Osteoblast (primary cell): ENCODE data around the gene KLHL29. TPM values are rescaled to one million over a fixed set of nuclear protein-coding genes. Genes with fewer than 3 reads are reported as not detected.
A peak's percentile ranks its signal among the peaks of the same experiment; 100 is the strongest.

Source experiments
- DNase-seq: peaks from one replicate; pipeline ENCODE4 v3.0.0; 2011; ENCODE audit warnings: low spot score, mixed read lengths; ENCODE audit not compliant: insufficient read length; ENCODE audit errors: missing footprints
- H2AFZ ChIP-seq: 2 replicates; pipeline ENCODE4 v1.6.0; 2011; ENCODE audit warnings: mild to moderate bottlenecking, low read length
- H3K27ac ChIP-seq: 2 replicates; pipeline ENCODE4 v1.5.1; 2011; ENCODE audit warnings: mild to moderate bottlenecking, low read depth, low read length, moderate library complexity
- H3K27me3 ChIP-seq: 2 replicates; pipeline ENCODE4 v1.6.0; 2012; ENCODE audit warnings: mild to moderate bottlenecking, control low read depth, inconsistent platforms, low read length, moderate library complexity; ENCODE audit not compliant: insufficient read depth
- H3K36me3 ChIP-seq: 2 replicates; pipeline ENCODE4 v1.5.1; 2011; ENCODE audit warnings: mild to moderate bottlenecking, low read length, control low read depth, moderate library complexity; ENCODE audit not compliant: insufficient read depth
- H3K4me1 ChIP-seq: 2 replicates; pipeline ENCODE4 v1.5.1; 2011; ENCODE audit warnings: mild to moderate bottlenecking, low read length, control low read depth, moderate library complexity; ENCODE audit not compliant: insufficient read depth
- H3K4me2 ChIP-seq: 2 replicates; pipeline ENCODE4 v1.6.0; 2011; ENCODE audit warnings: mild to moderate bottlenecking, low read length; ENCODE audit not compliant: insufficient read depth
- H3K4me3 ChIP-seq: fragments of 200-600 bp; sonication (generic); 3 replicates; pipeline ENCODE4 v1.5.1; 2012; ENCODE audit warnings: mild to moderate bottlenecking, low read length, inconsistent platforms; ENCODE audit not compliant: insufficient read depth
- H3K79me2 ChIP-seq: 2 replicates; pipeline ENCODE4 v1.6.0; 2012; ENCODE audit warnings: mild to moderate bottlenecking, low read length, control low read depth, inconsistent platforms; ENCODE audit not compliant: insufficient read depth
- H3K9me3 ChIP-seq: 2 replicates; pipeline ENCODE4 v1.5.1; 2011; ENCODE audit warnings: low read depth, low read length, control low read depth
- H4K20me1 ChIP-seq: 2 replicates; pipeline ENCODE4 v1.6.0; 2012; ENCODE audit warnings: mild to moderate bottlenecking, low read length, control low read depth; ENCODE audit not compliant: insufficient read depth
- total RNA-seq: library from RNA; depleted of rRNA; stranded (reverse); fragments of >200 nt; gene quantifications from 2 replicates; pipeline ENCODE4 v1.2.3, GENCODE V29; 2012
- TF ChIP-seq, protein P1 (sequence below): IDR thresholded peaks from 2 replicates; pipeline ENCODE4 v1.5.1; 2011; ENCODE audit warnings: mild to moderate bottlenecking, low read depth, low read length, moderate library complexity; ENCODE audit errors: extremely low read depth

Gene KLHL29
- total RNA-seq, 1 donor = 3.3 TPM

DNA sequence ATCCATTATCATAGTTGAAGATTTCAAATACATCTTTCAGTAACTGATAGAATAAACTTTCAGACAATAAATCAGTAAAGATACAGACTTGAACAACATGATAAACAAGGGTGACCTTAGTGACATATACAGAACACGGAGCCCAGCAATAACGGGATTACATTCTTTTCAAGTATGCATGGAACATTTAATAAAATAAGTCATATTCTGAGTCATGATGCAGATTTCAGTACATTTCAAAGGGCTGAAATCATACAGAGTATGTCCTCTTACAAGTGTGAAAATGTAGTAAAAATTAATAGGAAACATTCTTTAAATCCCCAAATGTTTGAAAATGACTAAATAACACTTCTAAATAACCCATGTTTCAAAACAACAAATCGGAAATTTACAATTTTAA is 17.2 kb upstream of the KLHL29 start:
- no peak overlapping the region for H3K27ac ChIP-seq
- no peak for DNase-seq
- no peak overlapping the region for H2AFZ ChIP-seq
- peak overlapping the region; percentile 4 for H3K4me2 ChIP-seq
- no peaks in the 10 kb centered on the region for H3K9me3 ChIP-seq
- TF ChIP-seq, protein P1, sequence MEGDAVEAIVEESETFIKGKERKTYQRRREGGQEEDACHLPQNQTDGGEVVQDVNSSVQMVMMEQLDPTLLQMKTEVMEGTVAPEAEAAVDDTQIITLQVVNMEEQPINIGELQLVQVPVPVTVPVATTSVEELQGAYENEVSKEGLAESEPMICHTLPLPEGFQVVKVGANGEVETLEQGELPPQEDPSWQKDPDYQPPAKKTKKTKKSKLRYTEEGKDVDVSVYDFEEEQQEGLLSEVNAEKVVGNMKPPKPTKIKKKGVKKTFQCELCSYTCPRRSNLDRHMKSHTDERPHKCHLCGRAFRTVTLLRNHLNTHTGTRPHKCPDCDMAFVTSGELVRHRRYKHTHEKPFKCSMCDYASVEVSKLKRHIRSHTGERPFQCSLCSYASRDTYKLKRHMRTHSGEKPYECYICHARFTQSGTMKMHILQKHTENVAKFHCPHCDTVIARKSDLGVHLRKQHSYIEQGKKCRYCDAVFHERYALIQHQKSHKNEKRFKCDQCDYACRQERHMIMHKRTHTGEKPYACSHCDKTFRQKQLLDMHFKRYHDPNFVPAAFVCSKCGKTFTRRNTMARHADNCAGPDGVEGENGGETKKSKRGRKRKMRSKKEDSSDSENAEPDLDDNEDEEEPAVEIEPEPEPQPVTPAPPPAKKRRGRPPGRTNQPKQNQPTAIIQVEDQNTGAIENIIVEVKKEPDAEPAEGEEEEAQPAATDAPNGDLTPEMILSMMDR = no peak
- no peaks in the 10 kb centered on the region for H3K36me3 ChIP-seq
- H3K27me3 ChIP-seq = no peaks in the 10 kb centered on the region
- H3K79me2 ChIP-seq = no peaks in the 10 kb centered on the region
- H4K20me1 ChIP-seq = no peaks in the 10 kb centered on the region
- H3K4me3 ChIP-seq = no peak overlapping the region
- H3K4me1 ChIP-seq = no peaks in the 10 kb centered on the region

DNA sequence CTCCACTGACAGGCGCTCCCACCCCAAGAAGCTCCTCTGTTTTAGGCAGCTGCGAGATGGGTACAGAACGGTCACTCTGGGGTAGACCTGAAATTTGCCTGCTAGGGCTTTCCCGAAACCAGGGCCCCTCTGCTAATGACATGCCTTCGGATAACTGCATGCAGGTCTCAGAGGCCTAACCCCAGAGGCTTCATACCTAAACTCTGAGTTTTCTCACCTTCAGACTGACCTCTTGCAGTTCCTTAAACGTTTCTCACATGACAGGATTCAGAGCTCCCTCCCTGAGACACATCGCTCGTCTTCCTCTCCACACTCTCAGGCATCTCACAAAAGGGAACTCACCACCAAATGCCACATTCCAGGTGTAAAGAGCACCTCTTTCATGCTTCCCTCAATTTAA is 11.3 kb upstream of the KLHL29 start:
- peaks cover 14% of the 10 kb centered on the region for H3K27me3 ChIP-seq
- no peaks in the 10 kb centered on the region for H4K20me1 ChIP-seq
- no peak overlapping the region for H3K27ac ChIP-seq
- TF ChIP-seq, protein P1 = no peak
- H3K4me3 ChIP-seq = no peak overlapping the region
- H2AFZ ChIP-seq = no peak overlapping the region
- H3K4me2 ChIP-seq = no peak overlapping the region
- H3K36me3 ChIP-seq = no peaks in the 10 kb centered on the region
- no peaks in the 10 kb centered on the region for H3K79me2 ChIP-seq
- peaks cover 3% of the 10 kb centered on the region for H3K4me1 ChIP-seq
- DNase-seq = no peak
- H3K9me3 ChIP-seq = no peaks in the 10 kb centered on the region

DNA sequence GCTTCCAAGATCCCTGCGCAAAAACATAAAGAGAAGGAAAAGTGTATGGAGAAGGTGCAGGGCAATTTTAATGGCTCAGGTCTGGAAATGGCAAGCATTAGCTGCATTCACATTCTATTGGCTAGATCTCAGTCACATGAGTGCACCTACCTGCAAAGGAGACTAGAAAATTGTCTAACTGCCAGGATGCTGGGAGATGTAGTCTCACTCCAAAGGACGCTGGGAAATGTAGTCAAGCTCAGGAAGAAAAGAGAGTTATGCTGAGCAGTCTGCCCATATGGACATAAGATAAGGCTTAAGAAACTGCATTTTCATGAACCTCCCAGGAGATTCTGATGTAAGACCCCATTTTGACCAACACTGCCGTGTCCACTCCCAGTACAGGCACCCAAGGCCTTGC is 9.5 kb upstream of the KLHL29 start:
- no peak overlapping the region for H3K4me3 ChIP-seq
- H3K9me3 ChIP-seq = no peaks in the 10 kb centered on the region
- no peaks in the 10 kb centered on the region for H3K36me3 ChIP-seq
- H3K27me3 ChIP-seq = peaks cover 14% of the 10 kb centered on the region
- H3K4me2 ChIP-seq = no peak overlapping the region
- H3K4me1 ChIP-seq = peaks cover 3% of the 10 kb centered on the region
- H4K20me1 ChIP-seq = no peaks in the 10 kb centered on the region
- no peak overlapping the region for H2AFZ ChIP-seq
- TF ChIP-seq, protein P1 = no peak
- H3K79me2 ChIP-seq = no peaks in the 10 kb centered on the region
- no peak for DNase-seq
- H3K27ac ChIP-seq = no peak overlapping the region

DNA sequence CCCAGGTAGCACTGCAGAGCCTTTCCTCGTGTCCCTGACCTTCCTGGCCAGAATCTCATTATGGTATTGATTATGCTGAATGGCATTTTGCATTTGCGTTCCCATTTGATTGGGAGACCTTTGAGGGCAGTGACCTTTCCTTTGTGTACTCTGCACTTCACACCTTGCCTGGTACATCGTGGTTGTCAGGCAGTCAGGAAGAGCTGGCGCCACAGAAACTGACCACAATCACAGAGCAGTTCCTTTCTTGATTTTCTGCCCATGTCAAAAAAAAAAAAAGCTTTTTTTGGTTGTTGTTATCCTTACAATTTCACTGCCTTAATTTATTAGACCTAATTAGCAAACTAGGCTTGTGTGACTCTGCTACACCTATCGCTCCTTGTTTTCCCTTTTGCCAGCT is 8.9 kb upstream of the KLHL29 start:
- DNase-seq = no peak
- Histone ChIP-seq H3K4me3 (no peak overlapping the region), H3K27ac (no peak overlapping the region), H3K9me3 (no peaks in the 10 kb centered on the region), H3K27me3 (peaks cover 14% of the 10 kb centered on the region), H3K79me2 (no peaks in the 10 kb centered on the region), H3K36me3 (no peaks in the 10 kb centered on the region), H4K20me1 (no peaks in the 10 kb centered on the region), H3K4me1 (peaks cover 8% of the 10 kb centered on the region), H3K4me2 (no peak overlapping the region), H2AFZ (no peak overlapping the region)
- TF ChIP-seq, protein P1 = no peak
